HCT116 (cell line): Measurements from ENCODE around the gene SACM1L. TPM values are rescaled to one million over a fixed set of nuclear protein-coding genes. Genes with fewer than 3 reads are reported as not detected.

Experiments
- ATAC-seq: fragments of 200-7000 bp; cut with Tn5 transposase; 2 replicates; pipeline ENCODE4 v1.9.1; 2020; ENCODE audit warnings: mild to moderate bottlenecking, moderate library complexity
- BruUV-seq: library from RNA; stranded (reverse); fragments of 400-500 nt; replicated peaks from 2 replicates; lab custom pipeline; 2021; lab: Mats Ljungman, UMichigan
- CTCF ChIA-PET: fragments of 300-600 bp; sonication (Branson Sonifier 250); formaldehyde crosslinking; loops from one replicate; lab custom pipeline; 2021; ENCODE audit warnings: antibody characterized with exemption; lab: Charles Lee
- POLR2A ChIA-PET: fragments of 300-600, 350-600 bp; sonication (Branson Sonifier 250); formaldehyde crosslinking; loops from one replicate; lab custom pipeline; 2021; ENCODE audit warnings: antibody characterized with exemption; lab: Charles Lee
- RAD21 ChIA-PET, 2 experiments: fragments of 300-600 bp; sonication (Branson Sonifier 250); formaldehyde crosslinking; loops; one replicate each; lab custom pipeline; 2023; ENCODE audit warnings: low total read pairs in 2 of 2; ENCODE audit not compliant: uncharacterized antibody in 2 of 2, unreplicated experiment in 2 of 2, low non-redundant PET in 1 of 2; lab: Charles Lee
- DNase-seq: peaks from one replicate; pipeline ENCODE4 v3.0.0-alpha.2; 2010; ENCODE audit warnings: low read depth, low spot score
- H2AFZ ChIP-seq: fragments of 200-600 bp; shearing (Covaris generic), sonication (generic); 2 replicates; pipeline ENCODE4 v1.6.1; 2017; ENCODE audit warnings: low read depth, mixed run types, mixed read lengths, antibody characterized with exemption, low read length; ENCODE audit not compliant: poor library complexity, severe bottlenecking
- H3K27ac ChIP-seq: 2 replicates; pipeline ENCODE4 v1.5.1; 2012; ENCODE audit warnings: low read depth, low read length
- H3K27me3 ChIP-seq: fragments of 200-600 bp; sonication (generic); 2 replicates; pipeline ENCODE4 v1.6.1; 2016; ENCODE audit warnings: mixed run types, low read length, mixed read lengths; ENCODE audit not compliant: insufficient read depth
- H3K36me3 ChIP-seq, 2 experiments: fragments of 200-500 bp in 1 of 2; fragments of 200-600 bp in 1 of 2; sonication (Bioruptor generic) in 1 of 2; sonication (generic) in 1 of 2; 2 replicates each; pipeline versions ENCODE4 v1.5.1 to v1.6.1; 2014 to 2016; ENCODE audit warnings: low read length in 2 of 2, inconsistent platforms in 1 of 2, mixed read lengths in 1 of 2, mixed run types in 1 of 2; ENCODE audit not compliant: insufficient read depth in 2 of 2, control insufficient read depth in 1 of 2
- H3K4me1 ChIP-seq, 2 experiments: fragments of 200-600 bp in 1 of 2; sonication (generic) in 1 of 2; 2 replicates each; pipeline versions ENCODE4 v1.5.1 to v1.6.1; 2012 to 2017; ENCODE audit warnings: low read length in 2 of 2, inconsistent platforms in 1 of 2, mild to moderate bottlenecking in 1 of 2, mixed read lengths in 1 of 2, mixed run types in 1 of 2, moderate library complexity in 1 of 2; ENCODE audit not compliant: insufficient read depth in 2 of 2, control insufficient read depth in 1 of 2
- H3K4me2 ChIP-seq: fragments of 200-600 bp; sonication (generic); 2 replicates; pipeline ENCODE4 v1.6.1; 2017; ENCODE audit warnings: mixed run types, low read length, mixed read lengths
- H3K4me3 ChIP-seq, 2 experiments: fragments of 200-600 bp in 1 of 2; sonication (generic) in 1 of 2; replicated peaks in 1 of 2; 2 replicates each; pipeline ENCODE4 v1.5.1; 2011 to 2016; ENCODE audit warnings: low read length in 2 of 2, control low read depth in 1 of 2, low read depth in 1 of 2, mild to moderate bottlenecking in 1 of 2, mixed read lengths in 1 of 2, mixed run types in 1 of 2
- H3K79me2 ChIP-seq: fragments of 200-600 bp; sonication (generic); 2 replicates; pipeline ENCODE4 v1.6.1; 2017; ENCODE audit warnings: mild to moderate bottlenecking, mixed run types, low read length, moderate library complexity, mixed read lengths; ENCODE audit not compliant: insufficient read depth
- H3K9ac ChIP-seq: fragments of 200-600 bp; sonication (generic); 2 replicates; pipeline ENCODE4 v1.6.1; 2016; ENCODE audit warnings: low read length, mixed read lengths
- H3K9me2 ChIP-seq: fragments of 200-600 bp; sonication (generic), shearing (Covaris generic); 2 replicates; pipeline ENCODE4 v1.6.1; 2017; ENCODE audit warnings: mixed run types, mild to moderate bottlenecking, moderate library complexity; ENCODE audit not compliant: insufficient read depth
- H3K9me3 ChIP-seq, 2 experiments: fragments of 200-500 bp in 1 of 2; fragments of 200-600 bp in 1 of 2; sonication (Bioruptor generic) in 1 of 2; sonication (generic) in 1 of 2; 2 replicates each; pipeline ENCODE4 v1.6.1; 2014 to 2017; ENCODE audit warnings: low read length in 2 of 2, mixed read lengths in 2 of 2, inconsistent platforms in 1 of 2, low read depth in 1 of 2, mild to moderate bottlenecking in 1 of 2, mixed run types in 1 of 2, moderate library complexity in 1 of 2; ENCODE audit not compliant: control insufficient read depth in 1 of 2, insufficient read depth in 1 of 2
- H4K20me1 ChIP-seq: fragments of 200-600 bp; sonication (generic), shearing (Covaris generic); 2 replicates; pipeline ENCODE4 v1.6.1; 2017; ENCODE audit warnings: mixed run types, mild to moderate bottlenecking, moderate library complexity; ENCODE audit not compliant: insufficient read depth
- CEBPB ChIP-seq: IDR thresholded peaks from 2 replicates; pipeline ENCODE4 v1.6.1; 2012; ENCODE audit warnings: low read depth
- EGR1 ChIP-seq: IDR thresholded peaks from 2 replicates; pipeline ENCODE4 v1.6.1; 2012; ENCODE audit warnings: low read depth
- ELF1 ChIP-seq: IDR thresholded peaks from 2 replicates; pipeline ENCODE4 v1.6.1; 2012; ENCODE audit warnings: low read depth, borderline replicate concordance
- EZH2 ChIP-seq: fragments of 200-600 bp; sonication (generic); IDR thresholded peaks from 2 replicates; pipeline ENCODE4 v1.6.1; 2017; ENCODE audit warnings: antibody characterized with exemption, mixed run types
- EZH2phosphoT487 ChIP-seq: fragments of 200-600 bp; IDR thresholded peaks from 2 replicates; pipeline ENCODE4 v1.6.1; 2018; ENCODE audit warnings: antibody characterized with exemption, borderline replicate concordance
- JUND ChIP-seq: IDR thresholded peaks from 2 replicates; pipeline ENCODE4 v1.6.1; 2012
- MAX ChIP-seq: IDR thresholded peaks from 2 replicates; pipeline ENCODE4 v1.6.1; 2012
- POLR2A ChIP-seq: IDR thresholded peaks from 2 replicates; pipeline ENCODE4 v1.7.0; 2011; ENCODE audit warnings: borderline replicate concordance; ENCODE audit not compliant: insufficient read depth, insufficient read length; ENCODE audit errors: extremely low read depth
- POLR2AphosphoS5 ChIP-seq: IDR thresholded peaks from 2 replicates; pipeline ENCODE4 v1.6.1; 2011; ENCODE audit warnings: mild to moderate bottlenecking, low read depth, low read length, moderate library complexity
- RAD21 ChIP-seq: IDR thresholded peaks from 2 replicates; pipeline ENCODE4 v1.6.1; 2012; ENCODE audit warnings: low read depth, mild to moderate bottlenecking
- REST ChIP-seq: IDR thresholded peaks from 2 replicates; pipeline ENCODE4 v1.6.1; 2012; ENCODE audit warnings: low read depth
- SIN3A ChIP-seq: IDR thresholded peaks from 2 replicates; pipeline ENCODE4 v1.6.1; 2012; ENCODE audit warnings: low read depth
- SP1 ChIP-seq: IDR thresholded peaks from 2 replicates; pipeline ENCODE4 v1.6.1; 2012; ENCODE audit warnings: low read depth
- SRF ChIP-seq: IDR thresholded peaks from 2 replicates; pipeline ENCODE4 v1.6.1; 2012; ENCODE audit warnings: low read depth
- TCF7L2 ChIP-seq: IDR thresholded peaks from 2 replicates; pipeline ENCODE4 v1.7.0; 2011; ENCODE audit warnings: borderline replicate concordance, inconsistent platforms; ENCODE audit not compliant: insufficient read depth, insufficient read length; ENCODE audit errors: extremely low read depth
- YY1 ChIP-seq: IDR thresholded peaks from 2 replicates; pipeline ENCODE4 v1.6.1; 2011; ENCODE audit warnings: low read length, low read depth, moderate library complexity, mild to moderate bottlenecking; ENCODE audit not compliant: insufficient replicate concordance; ENCODE audit errors: extremely low read depth
- ZFX ChIP-seq: fragments of 450-650 bp; IDR thresholded peaks from 2 replicates; pipeline ENCODE4 v1.6.1; 2017
- ZNF274 ChIP-seq: fragments of 200-500 bp; sonication (Bioruptor generic); IDR thresholded peaks from 2 replicates; pipeline ENCODE4 v1.6.1; 2014; ENCODE audit warnings: mild to moderate bottlenecking, low read depth, low read length, inconsistent platforms
- intact Hi-C: fragments of 100-400 bp; cut with micrococcal nuclease; formaldehyde crosslinking; loops from 2 replicates; pipeline ENCODE4 v1.10.0; 2022
- total RNA-seq: library from RNA; stranded (reverse); gene quantifications from one replicate; pipeline ENCODE4 v1.2.1, GENCODE V29; 2021; ENCODE audit not compliant: unreplicated experiment
- TF ChIP-seq, protein P1 (sequence below): IDR thresholded peaks from 2 replicates; pipeline ENCODE4 v1.6.1; 2012

SACM1L gene
- total RNA-seq, 1 experiment from 2014 or later: 27.3 TPM

DNA sequence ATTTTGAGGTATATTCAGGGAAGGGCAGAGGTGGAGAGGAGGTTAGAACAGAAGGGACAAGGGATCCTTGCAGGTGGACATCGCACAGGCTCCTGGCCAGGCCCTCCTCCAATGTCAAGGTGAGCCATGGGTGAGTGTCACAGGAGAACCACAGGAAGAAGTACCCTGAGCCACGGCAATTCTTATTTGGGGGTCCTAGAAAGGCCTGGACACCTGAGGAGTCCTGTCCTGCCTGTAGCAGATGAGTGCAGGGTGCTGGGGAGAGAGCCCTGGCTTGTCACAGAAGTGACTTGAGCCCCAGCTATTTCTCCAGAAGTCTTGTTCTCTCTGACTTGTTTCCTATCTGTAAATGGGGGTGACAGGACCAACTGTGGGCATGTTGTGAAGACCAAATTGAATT, 102.8 kb downstream of the SACM1L start:
- H4K20me1 ChIP-seq: no peaks in the 10 kb centered on the region
- H3K4me3 ChIP-seq: no peak overlapping the region
- H3K9me3 ChIP-seq: no peaks in the 10 kb centered on the region
- no peaks in the 10 kb centered on the region for H3K36me3 ChIP-seq
- intact Hi-C loops: no loop called here
- no peak for ATAC-seq
- H3K79me2 ChIP-seq: no peaks in the 10 kb centered on the region
- no TSS peak for BruUV-seq
- no peak for TF ChIP-seq POLR2A
- no peak for TF ChIP-seq EGR1
- TF ChIP-seq SIN3A: no peak
- no peak for TF ChIP-seq POLR2AphosphoS5
- no peak for TF ChIP-seq SRF
- H3K27me3 ChIP-seq: no peaks in the 10 kb centered on the region
- ChIA-PET POLR2A (no interaction called here), CTCF (no interaction called here), RAD21 (no interaction called here)
- DNase-seq: no peak
- H3K4me1 ChIP-seq: peaks cover 3 to 17% of the 10 kb centered on the region in 2 experiments; a peak in 2 of 4 replicates
- no peak overlapping the region for H3K9ac ChIP-seq
- H2AFZ ChIP-seq: no peak overlapping the region
- H3K9me2 ChIP-seq: no peaks in the 10 kb centered on the region
- H3K4me2 ChIP-seq: no peak overlapping the region
- no peak overlapping the region for H3K27ac ChIP-seq

GRCh38 chr3:45792516-45793172, 103.4 kb downstream of the SACM1L start:
- Histone ChIP-seq H3K4me1 (peaks cover 3 to 17% of the 10 kb centered on the region in 2 experiments; a peak in 2 of 4 replicates), H4K20me1 (no peaks in the 10 kb centered on the region), H3K9me2 (no peaks in the 10 kb centered on the region), H3K79me2 (no peaks in the 10 kb centered on the region), H3K4me3 (no peak overlapping the region), H3K9me3 (no peaks in the 10 kb centered on the region), H3K4me2 (no peak overlapping the region), H3K36me3 (no peaks in the 10 kb centered on the region), H3K27me3 (no peaks in the 10 kb centered on the region), H3K27ac (no peak overlapping the region), H3K9ac (no peak overlapping the region), H2AFZ (no peak overlapping the region)
- RAD21 ChIA-PET: no interaction called here
- intact Hi-C loops: no loop called here
- POLR2A ChIA-PET: no interaction called here
- ATAC-seq: no peak
- TF ChIP-seq EGR1: no peak
- TF ChIP-seq POLR2AphosphoS5: no peak
- TF ChIP-seq, protein P1, sequence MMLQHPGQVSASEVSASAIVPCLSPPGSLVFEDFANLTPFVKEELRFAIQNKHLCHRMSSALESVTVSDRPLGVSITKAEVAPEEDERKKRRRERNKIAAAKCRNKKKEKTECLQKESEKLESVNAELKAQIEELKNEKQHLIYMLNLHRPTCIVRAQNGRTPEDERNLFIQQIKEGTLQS: no peak
- TF ChIP-seq ZNF274: no peak
- no peak for TF ChIP-seq ZFX
- no peak for TF ChIP-seq REST
- no peak for TF ChIP-seq CEBPB
- TF ChIP-seq EZH2: no peak
- no peak for TF ChIP-seq POLR2A
- no peak for TF ChIP-seq RAD21
- no peak for TF ChIP-seq MAX
- TF ChIP-seq ELF1: no peak
- TF ChIP-seq EZH2phosphoT487: no peak
- no peak for TF ChIP-seq SP1
- no peak for TF ChIP-seq SIN3A
- TF ChIP-seq TCF7L2: no peak
- no peak for TF ChIP-seq JUND
- TF ChIP-seq YY1: no peak
- DNase-seq: no peak
- BruUV-seq: no TSS peak
- CTCF ChIA-PET: no interaction called here
